HG02938 (cell line): ENCODE measurements around the gene USH2A.

Source experiments
- ATAC-seq: cut with Tn5 transposase; IDR thresholded peaks from one replicate; pipeline ENCODE4 v1.9.1; 2021; ENCODE audit warnings: mild to moderate bottlenecking, moderate library complexity; ENCODE audit not compliant: unreplicated experiment

Gene USH2A

DNA sequence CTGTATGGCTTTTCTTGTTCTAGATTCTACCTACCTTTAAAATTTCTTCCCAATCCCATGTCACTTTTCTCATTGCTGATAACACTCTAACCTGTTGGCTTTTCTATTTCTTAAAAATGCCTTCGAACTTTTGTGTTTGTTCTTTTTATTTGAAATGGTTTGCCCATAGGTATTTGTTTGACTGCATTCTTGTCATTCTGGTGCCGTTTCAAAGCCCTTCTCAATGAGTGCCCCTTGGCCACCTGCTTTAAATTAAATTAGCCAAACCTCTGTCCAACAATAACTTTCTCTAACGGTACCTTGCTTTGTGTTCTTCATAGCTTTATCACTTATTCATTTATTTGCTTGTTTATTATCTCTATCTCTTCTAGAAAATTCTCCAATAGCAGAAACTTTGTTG is 817.2 kb downstream of the USH2A start:
- no peak for ATAC-seq

- no peak for ATAC-seq
These were observed 818.1 kb downstream of the USH2A start for GRCh38 chr1:215605011-215605621.

GRCh38 chr1:215603319-215603718 is 819.9 kb downstream of the USH2A start:
- ATAC-seq, result no peak

DNA sequence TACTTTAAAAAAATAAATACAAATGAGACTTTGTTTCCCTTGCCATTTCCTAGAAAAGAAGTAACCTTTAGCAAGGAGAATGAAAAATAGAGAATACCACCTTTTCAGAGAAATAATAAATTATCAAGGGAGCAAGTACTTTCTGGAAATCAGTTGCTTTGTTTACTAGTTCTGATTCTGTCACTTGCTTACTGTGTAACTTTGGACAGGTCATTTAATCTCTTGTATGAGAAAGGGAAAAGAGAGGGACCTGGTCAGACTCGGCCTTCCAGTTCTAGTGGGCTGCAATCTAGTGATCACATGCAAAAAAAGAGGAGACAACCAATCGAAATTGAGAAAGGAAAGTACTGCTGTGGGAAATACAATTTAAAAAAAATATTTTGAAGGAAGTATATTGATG is 822.0 kb downstream of the USH2A start:
- no peak for ATAC-seq

DNA sequence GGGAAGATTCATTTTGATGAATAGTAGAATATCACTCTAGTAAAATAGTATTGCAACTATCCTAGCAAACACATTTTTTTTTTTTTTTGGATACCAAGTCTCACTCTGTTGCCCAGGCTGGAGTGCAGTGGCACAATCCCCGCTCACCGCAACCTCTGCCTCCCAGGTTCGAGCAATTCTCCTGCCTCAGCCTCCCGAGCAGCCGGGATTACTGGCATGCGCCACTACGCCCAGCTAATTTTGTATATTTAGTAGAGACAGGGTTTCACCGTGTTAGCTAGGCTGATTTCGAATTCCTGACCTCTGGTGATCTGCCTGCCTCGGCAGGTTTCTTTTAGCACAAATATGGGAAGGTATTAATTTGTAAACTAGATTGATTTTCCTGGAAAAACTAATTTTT is 822.4 kb downstream of the USH2A start:
- no peak for ATAC-seq

GRCh38 chr1:215600258-215600792 is 822.9 kb downstream of the USH2A start:
- ATAC-seq, result no peak

GRCh38 chr1:215599418-215600074 is 823.7 kb downstream of the USH2A start:
- no peak for ATAC-seq

DNA sequence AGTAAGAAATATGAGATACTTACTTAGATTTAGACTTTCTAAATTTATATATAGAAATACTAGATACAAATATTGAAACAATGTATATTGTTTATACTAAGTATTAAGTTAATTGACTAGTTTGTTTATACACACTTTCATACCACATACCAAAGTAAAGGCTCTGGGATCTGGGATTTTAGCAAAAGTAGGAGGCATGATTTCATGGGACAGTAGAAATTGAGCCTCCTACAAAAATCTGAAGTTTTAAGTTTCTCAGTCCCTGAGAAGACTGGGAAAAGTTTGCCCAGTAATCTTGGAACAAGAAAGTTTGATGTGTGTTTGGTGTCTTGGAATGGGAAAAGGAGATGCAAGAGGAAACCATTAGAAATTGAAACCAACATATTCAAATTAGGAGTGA is 825.3 kb downstream of the USH2A start:
- ATAC-seq, result no peak

DNA sequence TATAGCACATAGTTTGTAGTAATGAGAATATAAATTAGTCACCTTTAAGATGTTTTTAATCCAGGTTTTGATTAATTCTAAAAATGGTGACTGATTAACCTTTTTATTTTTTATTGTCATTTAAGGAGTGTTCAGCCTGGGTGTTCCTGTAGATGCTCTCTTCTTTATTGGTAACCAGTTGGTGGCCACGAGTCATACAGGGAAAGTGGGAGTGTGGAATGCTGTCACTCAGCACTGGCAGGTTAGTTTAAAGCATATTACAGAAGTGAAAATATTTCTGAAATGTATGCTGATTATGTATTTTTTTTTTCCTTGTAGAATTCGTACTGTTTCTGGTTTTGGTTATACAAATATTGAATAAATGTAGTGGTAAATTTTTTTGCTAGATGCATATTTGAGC is 828.0 kb downstream of the USH2A start:
- no peak for ATAC-seq

- ATAC-seq, result no peak
These were observed 828.6 kb downstream of the USH2A start for GRCh38 chr1:215594640-215595039.

- ATAC-seq, result no peak
These were observed 832.3 kb downstream of the USH2A start for GRCh38 chr1:215590779-215591491.

- no peak for ATAC-seq
These were observed 833.4 kb downstream of the USH2A start for GRCh38 chr1:215589650-215590435.

DNA sequence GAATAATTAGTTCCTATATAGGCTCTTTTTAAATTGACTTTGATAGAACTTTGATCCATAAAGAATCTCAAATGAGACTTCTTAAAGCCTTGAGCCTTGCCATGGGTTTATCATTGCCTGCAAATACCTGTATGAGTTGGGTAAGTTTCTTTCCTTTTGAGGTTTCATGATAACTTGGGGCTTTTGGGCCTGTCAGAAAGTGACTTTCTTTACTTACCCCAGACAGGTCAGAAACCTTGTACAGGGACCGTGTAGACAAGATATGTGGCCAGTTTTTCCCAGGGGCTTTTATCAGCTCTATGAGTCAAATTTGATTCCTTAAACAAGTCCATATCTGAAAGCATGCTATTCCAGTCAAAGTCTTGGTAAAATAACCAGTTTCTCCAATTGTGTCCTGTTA is 838.9 kb downstream of the USH2A start:
- peak; percentile 47 for ATAC-seq

- ATAC-seq, result no peak
These were observed 840.0 kb downstream of the USH2A start for GRCh38 chr1:215583185-215583749.

DNA sequence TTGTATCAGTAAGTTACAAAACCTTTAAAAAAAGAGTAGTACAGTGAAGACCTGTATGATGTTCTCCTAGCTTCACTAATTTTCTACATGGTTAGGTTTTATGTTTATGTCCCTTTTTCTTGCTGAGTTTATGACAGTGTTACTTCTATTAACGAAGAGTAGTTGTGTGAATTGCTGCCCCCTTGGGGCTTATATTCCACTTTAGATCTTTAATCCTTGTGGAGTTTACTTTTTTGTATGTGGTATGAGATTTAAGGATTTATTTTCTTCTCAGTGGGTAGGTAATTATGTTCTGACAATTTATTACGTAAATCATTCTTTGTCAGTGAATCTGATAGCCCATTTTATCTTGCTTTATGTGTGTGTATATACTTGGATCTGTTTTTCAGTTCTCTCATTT is 841.4 kb downstream of the USH2A start:
- no peak for ATAC-seq
